Activated naive CD4-positive, alpha-beta T cell treated with anti-CD3 and anti-CD28 coated beads, Interleukin-2, amount 10 ng/mL, durations not matched to agents 7 days and 5 days (primary cell): ENCODE data around the gene PCOLCE2.
A peak's percentile ranks its signal among the peaks of the same experiment; 100 is the strongest.
"Not testable (repeated sequence)": the region's sequence is repeated elsewhere in the genome, so short reads cannot be mapped to it uniquely, and the experiment has no call there.

Experiments
- CTCF ChIA-PET: fragments of 350-600 bp; sonication (Branson Sonifier 250); formaldehyde crosslinking; loops from one replicate; lab custom pipeline; 2021; ENCODE audit warnings: antibody characterized with exemption; lab: Charles Lee
- DNase-seq: peaks from one replicate; pipeline ENCODE4 v3.0.0-alpha.2; 2020
- H3K27ac Mint-ChIP-seq: one replicate; pipeline ENCODE4 v1.8.0; 2021; ENCODE audit warnings: mild to moderate bottlenecking, moderate library complexity, mixed read lengths
- H3K27me3 Mint-ChIP-seq: one replicate; pipeline ENCODE4 v1.8.0; 2021; ENCODE audit warnings: mild to moderate bottlenecking, mixed read lengths
- H3K36me3 Mint-ChIP-seq: one replicate; pipeline ENCODE4 v1.8.0; 2021; ENCODE audit warnings: mixed read lengths
- H3K4me1 Mint-ChIP-seq: one replicate; pipeline ENCODE4 v1.8.0; 2021; ENCODE audit warnings: mixed read lengths
- H3K4me3 Mint-ChIP-seq: one replicate; pipeline ENCODE4 v1.8.0; 2021; ENCODE audit warnings: mild to moderate bottlenecking, moderate library complexity, mixed read lengths
- H3K9me3 Mint-ChIP-seq: one replicate; pipeline ENCODE4 v1.8.0; 2021; ENCODE audit warnings: mixed read lengths

PCOLCE2 gene

GRCh38 chr3:142890592-142890991, 1.7 kb upstream of the PCOLCE2 start:
- H3K4me1 Mint-ChIP-seq = peaks cover 8% of the 10 kb centered on the region
- H3K27ac Mint-ChIP-seq = no peak overlapping the region
- no peak for DNase-seq
- H3K36me3 Mint-ChIP-seq = no peaks in the 10 kb centered on the region
- peaks cover 54% of the 10 kb centered on the region for H3K27me3 Mint-ChIP-seq
- no peak overlapping the region for H3K4me3 Mint-ChIP-seq
- no peaks in the 10 kb centered on the region for H3K9me3 Mint-ChIP-seq
- CTCF ChIA-PET = no interaction called here

- Mint-ChIP-seq H3K36me3 (no peaks in the 10 kb centered on the region), H3K4me1 (peaks cover 8% of the 10 kb centered on the region), H3K4me3 (peak overlapping the region; percentile 65), H3K9me3 (no peaks in the 10 kb centered on the region), H3K27ac (no peak overlapping the region), H3K27me3 (peaks cover 60% of the 10 kb centered on the region)
- no peak for DNase-seq
- CTCF ChIA-PET = interaction anchor here (0.7 kb wide), 1 partner anchor 61 kb away, joined by 3 read pairs; no protein-coding TSS in a partner anchor
These were observed 530 bp upstream of the PCOLCE2 start for GRCh38 chr3:142889212-142890014.

GRCh38 chr3:142888099-142888480, 793 bp downstream of the PCOLCE2 start:
- Mint-ChIP-seq H3K4me3 (peak overlapping the region; percentile 54), H3K27ac (no peak overlapping the region), H3K27me3 (peaks cover 60% of the 10 kb centered on the region), H3K36me3 (no peaks in the 10 kb centered on the region), H3K9me3 (no peaks in the 10 kb centered on the region), H3K4me1 (peaks cover 8% of the 10 kb centered on the region)
- DNase-seq = no peak
- CTCF ChIA-PET = no interaction called here

- peaks cover 51% of the 10 kb centered on the region for H3K27me3 Mint-ChIP-seq
- no peaks in the 10 kb centered on the region for H3K9me3 Mint-ChIP-seq
- no peak for DNase-seq
- no peaks in the 10 kb centered on the region for H3K36me3 Mint-ChIP-seq
- no peak overlapping the region for H3K4me3 Mint-ChIP-seq
- H3K4me1 Mint-ChIP-seq = peaks cover 8% of the 10 kb centered on the region
- no peak overlapping the region for H3K27ac Mint-ChIP-seq
- CTCF ChIA-PET = interaction anchor here (1.5 kb wide), 1 partner anchor 10 kb away, joined by 3 read pairs; no protein-coding TSS in a partner anchor
These were observed 1.9 kb downstream of the PCOLCE2 start for GRCh38 chr3:142886940-142887339.

- CTCF ChIA-PET = interaction anchor here (0.6 to 1.5 kb wide), 4 partner anchors 11 to 1074 kb away, joined by 3 to 4 read pairs (median 3); no protein-coding TSS in a partner anchor
- Mint-ChIP-seq H3K4me3 (no peak overlapping the region), H3K27me3 (peaks cover 51% of the 10 kb centered on the region), H3K36me3 (no peaks in the 10 kb centered on the region), H3K27ac (no peak overlapping the region), H3K9me3 (no peaks in the 10 kb centered on the region), H3K4me1 (peaks cover 8% of the 10 kb centered on the region)
- DNase-seq = no peak
These were observed 2.9 kb downstream of the PCOLCE2 start for GRCh38 chr3:142886021-142886420.

GRCh38 chr3:142884531-142884930, 4.4 kb downstream of the PCOLCE2 start:
- DNase-seq = no peak
- peaks cover 42% of the 10 kb centered on the region for H3K27me3 Mint-ChIP-seq
- no peaks in the 10 kb centered on the region for H3K36me3 Mint-ChIP-seq
- no peaks in the 10 kb centered on the region for H3K9me3 Mint-ChIP-seq
- H3K27ac Mint-ChIP-seq = no peak overlapping the region
- H3K4me1 Mint-ChIP-seq = peaks cover 8% of the 10 kb centered on the region
- no peak overlapping the region for H3K4me3 Mint-ChIP-seq
- CTCF ChIA-PET = no interaction called here

- H3K36me3 Mint-ChIP-seq, H3K4me3 Mint-ChIP-seq, CTCF ChIA-PET, H3K4me1 Mint-ChIP-seq, DNase-seq, H3K9me3 Mint-ChIP-seq, H3K27ac Mint-ChIP-seq: not testable (repeated sequence)
- H3K27me3 Mint-ChIP-seq = peaks cover 34% of the 10 kb centered on the region
These were observed 5.3 kb downstream of the PCOLCE2 start for GRCh38 chr3:142883534-142883933.

- Mint-ChIP-seq H3K27me3 (peaks cover 19% of the 10 kb centered on the region), H3K36me3 (no peaks in the 10 kb centered on the region), H3K4me1 (no peaks in the 10 kb centered on the region), H3K4me3 (no peak overlapping the region), H3K9me3 (no peaks in the 10 kb centered on the region), H3K27ac (no peak overlapping the region)
- DNase-seq = no peak
- CTCF ChIA-PET = no interaction called here
These were observed 7.2 kb downstream of the PCOLCE2 start for GRCh38 chr3:142881445-142882224.

- H3K27ac Mint-ChIP-seq = no peak overlapping the region
- H3K36me3 Mint-ChIP-seq = no peaks in the 10 kb centered on the region
- DNase-seq = no peak
- H3K4me3 Mint-ChIP-seq = no peak overlapping the region
- H3K9me3 Mint-ChIP-seq = no peaks in the 10 kb centered on the region
- no peaks in the 10 kb centered on the region for H3K4me1 Mint-ChIP-seq
- peaks cover 9% of the 10 kb centered on the region for H3K27me3 Mint-ChIP-seq
- CTCF ChIA-PET = no interaction called here
These were observed 10.1 kb downstream of the PCOLCE2 start for GRCh38 chr3:142878649-142879300.

GRCh38 chr3:142876417-142876816, 12.5 kb downstream of the PCOLCE2 start:
- Mint-ChIP-seq H3K27ac (no peak overlapping the region), H3K4me3 (no peak overlapping the region), H3K4me1 (no peaks in the 10 kb centered on the region), H3K9me3 (no peaks in the 10 kb centered on the region), H3K27me3 (peaks cover 13% of the 10 kb centered on the region), H3K36me3 (no peaks in the 10 kb centered on the region)
- CTCF ChIA-PET = no interaction called here
- DNase-seq = no peak

- no peaks in the 10 kb centered on the region for H3K36me3 Mint-ChIP-seq
- no peak overlapping the region for H3K4me3 Mint-ChIP-seq
- no peaks in the 10 kb centered on the region for H3K4me1 Mint-ChIP-seq
- no peak overlapping the region for H3K27ac Mint-ChIP-seq
- H3K27me3 Mint-ChIP-seq = peaks cover 13% of the 10 kb centered on the region
- H3K9me3 Mint-ChIP-seq = no peaks in the 10 kb centered on the region
- CTCF ChIA-PET = no interaction called here
- no peak for DNase-seq
These were observed 13.2 kb downstream of the PCOLCE2 start for GRCh38 chr3:142875583-142876207.

GRCh38 chr3:142875099-142875498, 13.8 kb downstream of the PCOLCE2 start:
- Mint-ChIP-seq H3K27me3 (peaks cover 13% of the 10 kb centered on the region), H3K4me3 (no peak overlapping the region), H3K36me3 (no peaks in the 10 kb centered on the region), H3K4me1 (no peaks in the 10 kb centered on the region), H3K27ac (no peak overlapping the region), H3K9me3 (no peaks in the 10 kb centered on the region)
- DNase-seq = no peak
- CTCF ChIA-PET = no interaction called here

GRCh38 chr3:142868382-142868781, 20.5 kb downstream of the PCOLCE2 start:
- H3K36me3 Mint-ChIP-seq, H3K4me3 Mint-ChIP-seq, H3K27ac Mint-ChIP-seq, DNase-seq, H3K9me3 Mint-ChIP-seq, CTCF ChIA-PET, H3K4me1 Mint-ChIP-seq: not testable (repeated sequence)
- peaks cover 18% of the 10 kb centered on the region for H3K27me3 Mint-ChIP-seq
